HG03108 (cell line): ENCODE data around the gene RYR1.
A peak's percentile ranks its signal among the peaks of the same experiment; 100 is the strongest.
"Not testable (repeated sequence)": the region's sequence is repeated elsewhere in the genome, so short reads cannot be mapped to it uniquely, and the experiment has no call there.

Experiments used
- ATAC-seq: cut with Tn5 transposase; IDR thresholded peaks from one replicate; pipeline ENCODE4 v1.9.1; 2021; ENCODE audit warnings: moderate library complexity; ENCODE audit not compliant: unreplicated experiment

Gene RYR1

GRCh38 chr19:38537071-38537936 is 103.8 kb downstream of the RYR1 start:
- ATAC-seq = no peak

- no peak for ATAC-seq
Measured at GRCh38 chr19:38538386-38538785, 104.9 kb downstream of the RYR1 start.

GRCh38 chr19:38538793-38539528 is 105.5 kb downstream of the RYR1 start:
- no peak for ATAC-seq

- ATAC-seq = no peak
Measured at GRCh38 chr19:38539751-38540150, 106.3 kb downstream of the RYR1 start.

- no peak for ATAC-seq
Measured at GRCh38 chr19:38542040-38542439, 108.5 kb downstream of the RYR1 start.

GRCh38 chr19:38543286-38543806 is 109.9 kb downstream of the RYR1 start:
- no peak for ATAC-seq

GRCh38 chr19:38543807-38544568 is 110.5 kb downstream of the RYR1 start:
- no peak for ATAC-seq

GRCh38 chr19:38544569-38545315 is 111.3 kb downstream of the RYR1 start:
- ATAC-seq = no peak

- no peak for ATAC-seq
Measured at GRCh38 chr19:38545596-38545995, 112.1 kb downstream of the RYR1 start.

- no peak for ATAC-seq
Measured at GRCh38 chr19:38547421-38547820, 113.9 kb downstream of the RYR1 start.

- no peak for ATAC-seq
Measured at GRCh38 chr19:38549061-38549460, 115.6 kb downstream of the RYR1 start.

- ATAC-seq = no peak
Measured at GRCh38 chr19:38549942-38550341, 116.5 kb downstream of the RYR1 start.

GRCh38 chr19:38550376-38550775 is 116.9 kb downstream of the RYR1 start:
- no peak for ATAC-seq

GRCh38 chr19:38551450-38551813 is 117.9 kb downstream of the RYR1 start:
- peak; percentile 81 for ATAC-seq

- ATAC-seq = not testable (repeated sequence)
Measured at GRCh38 chr19:38553239-38553638, 119.7 kb downstream of the RYR1 start.

GRCh38 chr19:38554676-38555141 is 121.2 kb downstream of the RYR1 start:
- no peak for ATAC-seq

GRCh38 chr19:38555200-38555599 is 121.7 kb downstream of the RYR1 start:
- no peak for ATAC-seq

- no peak for ATAC-seq
Measured at GRCh38 chr19:38556521-38557174, 123.2 kb downstream of the RYR1 start.

GRCh38 chr19:38557205-38557799 is 123.8 kb downstream of the RYR1 start:
- ATAC-seq = peak; percentile 46
